HG03196 (cell line): ENCODE measurements around the gene TMEM184B.

ENCODE experiments used
- ATAC-seq: cut with Tn5 transposase; IDR thresholded peaks from one replicate; pipeline ENCODE4 v1.9.1; 2021; ENCODE audit not compliant: unreplicated experiment

The TMEM184B gene

DNA sequence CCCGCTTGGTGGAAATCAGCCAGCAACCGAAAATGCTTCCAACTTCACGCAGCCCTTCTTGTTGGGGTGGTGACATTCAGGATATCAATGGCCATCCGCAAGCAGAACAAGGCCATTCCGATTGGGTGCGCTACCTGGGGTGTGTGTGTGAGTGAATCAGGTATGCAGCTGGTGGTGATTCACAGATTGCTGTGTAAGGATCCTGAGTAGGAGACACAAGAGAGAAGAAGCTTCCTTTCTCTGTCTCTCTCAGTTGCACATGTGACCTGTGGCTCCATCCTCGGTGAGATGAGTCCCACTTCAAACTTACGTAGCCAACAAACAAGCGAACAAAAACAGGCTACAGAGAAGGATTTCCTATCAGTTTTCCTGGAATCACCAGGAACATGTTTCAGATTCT is 9.6 kb upstream of the TMEM184B start:
- ATAC-seq: no peak

DNA sequence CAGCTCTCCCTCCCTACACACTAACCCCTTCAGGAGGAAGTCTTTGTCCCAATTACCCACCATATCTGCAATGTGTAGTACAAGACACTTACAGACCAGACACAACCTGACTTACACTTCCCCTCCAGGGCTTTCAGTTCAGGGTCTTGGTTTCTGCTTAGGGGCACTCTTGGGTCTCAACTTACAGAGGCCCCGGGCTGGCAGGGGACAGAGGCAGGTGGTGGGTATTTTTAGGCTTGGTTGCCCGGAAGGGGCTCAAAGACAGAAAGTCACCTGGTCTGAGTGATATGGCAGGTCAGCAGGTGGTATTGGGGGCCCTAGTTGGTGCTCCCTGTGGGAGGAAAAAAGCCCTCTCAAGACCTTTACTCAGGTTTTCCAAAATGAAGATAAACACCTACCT is 3.4 kb upstream of the TMEM184B start:
- ATAC-seq: no peak

DNA sequence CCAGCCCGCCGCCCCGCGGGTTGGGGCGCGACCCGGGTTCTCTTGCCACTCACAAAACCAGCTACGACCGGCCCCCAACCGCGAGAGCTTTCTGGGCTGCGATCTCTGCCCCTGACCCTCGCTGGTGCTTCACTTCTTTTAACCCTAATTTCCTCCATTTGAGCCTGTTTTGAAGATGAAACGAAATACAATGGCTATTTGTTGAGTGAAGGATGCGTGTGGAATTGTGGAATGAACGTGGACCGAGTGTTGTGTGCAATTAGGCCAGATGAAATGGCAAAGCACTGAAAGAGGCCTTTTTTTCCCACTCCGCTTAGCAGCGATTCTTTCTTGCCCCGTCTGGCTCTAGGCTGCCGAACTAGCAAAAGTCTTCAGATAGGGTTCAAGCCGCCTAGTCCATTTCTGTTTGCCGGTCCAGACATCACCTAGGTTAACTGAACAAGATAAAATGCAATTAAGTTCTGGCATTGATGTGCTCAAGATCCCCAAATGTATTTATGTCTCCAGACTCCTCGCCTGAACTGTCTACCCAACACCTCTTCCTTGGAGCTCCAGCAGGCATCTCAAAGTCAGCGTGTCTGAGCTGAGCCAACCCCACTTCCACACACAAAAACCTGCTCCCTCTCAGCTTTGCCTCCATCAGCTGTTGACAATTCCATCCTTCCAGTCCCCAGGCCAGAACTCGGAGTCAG is 471 bp upstream of the TMEM184B start:
- ATAC-seq: no peak

DNA sequence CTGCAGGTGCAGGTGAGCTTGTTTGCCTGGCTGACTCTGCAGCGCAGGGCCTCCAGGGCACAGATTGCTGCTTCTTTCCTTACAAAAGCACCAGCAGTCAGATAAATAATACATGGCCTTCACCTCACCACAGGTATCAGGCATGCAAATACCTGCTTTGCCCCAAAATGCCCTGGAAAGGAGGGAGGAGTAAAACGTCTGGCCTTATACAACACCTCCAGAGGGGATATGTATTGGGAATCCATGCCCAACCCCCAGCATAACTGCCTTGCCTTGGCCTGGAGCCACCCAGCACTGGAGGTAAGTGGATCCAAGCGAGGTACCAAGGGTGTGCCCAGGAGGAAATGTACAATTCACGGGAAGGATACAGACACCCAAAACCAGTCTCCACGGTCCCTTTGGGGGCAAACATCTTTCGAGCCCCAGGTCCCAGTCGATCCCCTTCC is 860 bp downstream of the TMEM184B start:
- ATAC-seq: no peak

DNA sequence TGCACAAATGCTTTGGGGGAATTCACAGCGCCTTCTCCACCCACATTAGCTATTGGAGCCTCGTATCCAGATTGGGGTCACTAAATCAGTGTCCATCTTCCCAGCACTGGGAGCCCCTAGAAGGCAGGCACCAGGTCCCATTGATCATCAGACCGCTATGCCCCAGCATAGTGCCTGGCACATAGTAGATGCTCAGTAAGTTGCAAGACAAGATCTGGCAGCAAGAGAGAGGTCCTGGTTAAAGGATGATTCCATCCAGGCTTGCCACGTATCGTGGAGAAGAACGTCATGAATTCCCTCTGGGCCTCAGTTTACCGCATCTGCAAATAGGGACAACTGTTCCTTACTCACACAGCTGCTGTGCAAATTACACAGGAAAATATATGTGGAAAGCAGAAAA is 1.7 kb downstream of the TMEM184B start:
- ATAC-seq: no peak

DNA sequence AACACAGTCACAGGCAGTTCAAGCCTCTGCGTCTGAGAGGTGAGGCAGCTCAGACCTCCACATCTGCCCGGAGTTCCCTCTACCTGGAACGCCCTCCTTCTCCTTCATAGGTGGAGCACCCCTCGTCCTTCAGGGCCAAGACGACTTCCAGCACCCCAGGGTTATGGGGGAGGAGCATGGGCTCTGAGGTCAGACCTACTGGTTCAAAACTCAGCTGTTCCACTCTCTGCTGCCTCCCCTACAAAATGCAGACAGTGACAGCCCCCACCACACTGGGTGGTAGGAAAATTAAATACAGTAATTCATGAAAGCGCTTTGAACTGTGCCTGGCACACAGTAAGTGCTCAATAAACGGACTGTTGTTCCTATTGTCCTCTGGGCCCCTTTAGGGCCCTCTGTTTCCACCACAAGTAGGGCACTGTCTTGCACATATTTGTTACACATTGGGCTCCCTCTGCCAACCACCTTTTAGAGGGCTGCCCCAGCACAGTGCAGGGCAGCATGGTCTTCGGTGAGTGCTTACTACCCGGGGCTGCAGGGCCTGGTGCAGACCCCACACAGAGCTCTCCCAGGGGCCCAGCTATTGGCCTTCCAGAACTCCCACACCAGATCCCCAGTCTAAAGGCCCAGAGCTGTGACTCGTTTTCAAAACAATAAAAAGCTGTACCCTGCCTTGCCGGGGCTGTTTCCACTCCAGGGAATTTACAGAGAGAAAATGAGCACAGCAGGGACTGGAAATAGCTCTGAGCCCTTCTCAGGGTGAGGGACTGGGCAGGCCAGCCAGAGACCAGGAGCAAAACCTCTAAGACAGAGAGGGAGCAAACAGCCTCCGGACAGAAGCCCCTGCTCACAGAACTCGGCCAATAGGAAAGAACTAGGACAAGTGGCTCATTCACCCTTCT is 2.5 kb downstream of the TMEM184B start:
- ATAC-seq: no peak

DNA sequence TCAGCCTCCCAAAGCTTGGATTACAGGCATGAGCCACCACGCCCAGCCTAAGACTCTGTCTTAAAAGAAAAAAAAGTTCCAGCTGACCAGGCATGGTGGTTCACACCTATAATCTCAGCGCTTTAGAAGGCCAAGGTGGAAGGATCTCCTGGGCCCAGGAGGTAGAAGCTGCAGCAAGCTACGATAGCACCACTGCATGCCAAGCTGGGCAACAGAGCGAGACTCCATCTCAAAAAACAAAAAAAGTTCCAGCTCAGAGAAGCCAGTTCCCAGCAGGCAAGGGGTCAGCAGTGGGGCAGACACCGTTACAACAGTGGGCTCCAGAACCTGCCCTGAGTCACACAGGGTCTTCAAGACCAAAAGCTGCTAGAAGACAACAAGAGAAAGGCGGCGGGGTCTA is 3.3 kb downstream of the TMEM184B start:
- no peak for ATAC-seq

DNA sequence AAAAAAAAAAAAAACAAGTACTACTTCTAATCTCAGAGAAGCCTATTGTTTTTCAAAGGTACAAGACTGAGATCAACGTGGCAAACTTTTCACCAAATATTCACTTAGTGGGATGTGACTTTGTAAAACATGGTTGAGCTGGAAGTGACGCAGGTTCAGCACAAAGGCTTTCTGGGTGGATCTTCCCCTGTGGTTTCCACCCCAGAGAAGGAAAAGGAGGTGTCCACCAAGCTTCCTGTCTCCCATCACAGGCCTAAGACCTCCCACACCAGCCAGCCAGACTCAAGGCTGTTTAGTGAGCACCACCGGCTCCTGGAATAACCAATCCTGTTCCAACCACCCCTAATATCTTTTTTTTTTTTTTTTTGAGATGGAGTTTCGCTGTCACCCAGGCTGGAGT is 5.7 kb downstream of the TMEM184B start:
- ATAC-seq: no peak

DNA sequence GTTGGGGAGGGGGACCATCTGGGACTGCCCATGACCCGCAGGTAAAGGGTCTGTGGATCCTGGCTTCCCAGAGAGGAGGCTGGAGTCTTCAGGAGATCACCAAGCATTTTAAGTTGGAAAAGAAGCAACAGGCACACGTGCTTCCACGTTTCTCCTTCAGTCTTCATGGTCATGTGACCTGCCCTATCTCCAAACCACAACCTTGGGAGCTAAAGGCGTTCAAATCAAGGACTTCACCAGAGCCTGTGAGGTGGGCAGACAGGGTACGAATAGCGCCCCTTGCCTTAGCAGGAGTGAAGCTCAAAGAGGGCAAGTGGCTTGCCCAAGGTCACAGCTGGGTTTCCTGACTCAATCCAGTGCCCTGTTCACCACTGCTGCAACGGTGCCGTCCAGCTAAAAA is 6.7 kb downstream of the TMEM184B start:
- ATAC-seq: no peak

DNA sequence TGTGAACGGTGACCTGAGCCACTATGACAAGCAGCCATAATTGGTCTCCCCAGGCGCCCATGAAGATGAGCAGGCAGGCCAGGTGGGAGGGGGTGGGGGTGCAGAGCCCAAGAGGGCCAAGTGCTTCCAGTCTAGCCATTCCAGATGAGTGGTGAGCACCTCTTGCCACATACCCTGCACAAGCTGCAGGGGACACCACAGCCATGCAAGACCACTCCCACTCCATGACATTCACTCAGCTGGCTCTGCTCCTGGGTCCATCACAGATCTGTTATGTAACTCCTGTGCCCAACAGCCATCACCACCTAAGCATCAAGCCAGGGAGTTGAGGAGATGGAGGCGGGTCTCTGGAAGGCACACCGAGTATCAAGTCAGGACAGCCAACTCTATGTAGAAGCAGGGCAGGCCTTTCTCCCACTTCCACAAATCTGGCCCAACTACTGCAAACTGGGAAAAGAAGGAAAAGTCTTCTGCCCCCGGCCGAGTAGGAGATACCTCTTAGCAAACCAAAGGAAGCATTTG is 8.4 kb downstream of the TMEM184B start:
- no peak for ATAC-seq

DNA sequence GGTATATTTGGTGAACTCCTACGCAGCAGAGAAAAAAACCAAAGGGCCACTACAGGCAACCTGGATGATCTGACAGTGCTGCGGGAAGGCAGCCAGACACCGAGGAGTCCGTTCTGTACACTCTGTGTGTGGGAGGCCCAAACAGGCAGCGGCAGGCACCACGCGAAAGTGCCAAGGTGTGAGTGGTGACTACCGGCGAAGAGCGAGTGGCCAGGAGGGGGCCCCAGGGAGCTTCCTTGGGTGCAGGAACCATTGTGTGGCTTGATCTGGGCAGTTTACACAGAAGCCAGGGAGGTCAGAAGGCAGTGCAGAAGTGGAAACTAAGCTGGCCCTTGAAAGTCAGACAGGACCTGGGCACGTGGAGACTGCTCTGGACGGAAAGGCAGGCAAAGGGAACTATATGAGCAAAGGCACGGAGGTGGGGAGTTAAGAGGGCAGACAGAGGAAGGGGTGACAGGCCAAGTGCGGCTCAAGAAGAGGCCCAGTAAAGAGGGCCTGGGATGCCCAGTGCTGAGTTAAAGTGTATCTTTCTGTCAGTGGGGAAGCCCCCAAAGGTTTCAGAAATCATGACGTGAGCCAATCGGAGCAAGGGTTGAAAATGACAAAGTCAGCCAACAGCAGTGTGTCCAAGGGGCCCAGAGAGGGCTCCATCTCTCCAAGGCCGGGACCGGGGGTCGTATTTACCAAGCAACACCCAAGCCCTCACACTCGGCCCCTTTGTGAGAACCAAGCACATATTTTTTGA is 10.6 kb downstream of the TMEM184B start:
- no peak for ATAC-seq

DNA sequence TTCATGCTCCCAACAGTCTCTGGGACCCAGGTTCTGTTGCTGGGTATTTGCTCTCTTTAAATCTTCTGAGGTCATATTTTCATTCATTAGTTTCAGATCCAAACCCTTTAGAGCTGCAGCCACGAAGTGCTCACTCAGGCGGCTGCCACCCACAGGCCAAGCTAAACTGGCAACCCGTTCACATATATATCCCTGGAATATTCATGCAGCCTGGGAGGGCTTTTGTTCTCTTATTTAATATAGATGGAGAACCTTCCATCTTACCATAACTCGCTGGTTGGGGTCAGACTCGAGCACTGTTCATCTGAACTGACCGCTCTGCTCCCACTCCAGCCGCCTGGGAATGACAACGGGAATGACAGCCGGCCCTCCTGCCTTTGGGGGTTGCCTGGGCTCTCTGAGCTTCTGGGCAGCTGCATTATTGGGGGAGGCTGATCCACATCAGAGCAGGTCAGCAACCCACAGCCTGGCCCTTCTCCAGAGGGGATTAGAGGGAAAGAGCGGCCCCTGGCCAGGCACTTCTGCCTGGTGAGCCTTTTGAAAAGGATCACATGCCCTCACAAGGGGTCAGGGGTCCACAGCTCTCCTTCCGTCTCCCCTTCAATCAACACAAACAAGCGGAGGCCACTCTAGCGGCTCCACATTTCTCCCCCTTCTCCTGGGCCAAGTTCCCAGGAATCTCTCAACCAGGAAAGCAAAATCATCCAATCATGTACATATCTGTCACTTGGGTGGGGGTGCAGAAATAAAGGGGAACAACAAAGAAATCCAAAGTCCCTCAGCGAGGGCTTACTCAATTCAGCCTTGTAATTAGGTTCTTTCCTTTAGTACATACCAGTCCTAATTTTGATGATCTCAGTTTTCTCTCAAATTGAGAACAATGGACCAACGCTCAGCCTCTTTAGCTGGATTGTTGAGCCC is 11.8 kb downstream of the TMEM184B start:
- ATAC-seq: no peak

DNA sequence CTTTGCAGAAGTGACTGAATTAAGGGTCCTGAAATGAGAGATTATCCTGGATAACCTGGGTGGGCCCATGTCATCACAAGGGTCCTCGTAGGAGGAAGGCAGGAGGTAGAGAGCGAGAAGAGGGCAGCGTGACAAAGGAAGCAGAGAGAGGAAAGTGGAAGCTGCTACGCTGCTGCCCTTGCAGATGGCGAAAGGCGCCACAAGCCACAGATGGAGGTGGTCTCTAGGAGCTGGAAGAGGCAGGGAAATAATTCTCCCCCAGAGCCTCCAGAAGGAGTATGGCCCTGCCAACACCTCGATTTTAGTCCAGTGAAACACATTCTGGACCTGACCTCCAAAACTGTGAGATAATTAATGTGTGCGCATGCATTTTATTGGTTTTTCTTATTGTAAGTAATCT is 13.4 kb downstream of the TMEM184B start:
- no peak for ATAC-seq

DNA sequence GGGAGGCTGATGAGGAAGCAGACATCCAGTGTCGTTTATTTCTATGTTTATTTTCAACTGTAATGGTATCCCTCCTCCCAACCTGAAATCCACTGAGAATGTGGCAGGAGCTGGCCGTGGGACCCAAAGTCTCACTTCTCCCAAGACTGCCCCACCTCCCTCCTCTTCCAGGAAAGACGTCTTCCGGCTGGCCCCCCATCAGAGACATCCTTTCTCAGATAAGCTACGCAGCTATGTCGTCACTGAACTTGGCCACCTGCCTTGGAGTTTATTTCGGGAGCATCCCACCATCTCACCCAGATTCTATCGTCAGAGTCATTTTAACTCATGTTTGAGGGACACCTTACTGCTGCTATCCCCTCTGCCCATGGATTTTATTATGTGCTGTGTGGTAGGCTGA is 13.9 kb downstream of the TMEM184B start:
- no peak for ATAC-seq

DNA sequence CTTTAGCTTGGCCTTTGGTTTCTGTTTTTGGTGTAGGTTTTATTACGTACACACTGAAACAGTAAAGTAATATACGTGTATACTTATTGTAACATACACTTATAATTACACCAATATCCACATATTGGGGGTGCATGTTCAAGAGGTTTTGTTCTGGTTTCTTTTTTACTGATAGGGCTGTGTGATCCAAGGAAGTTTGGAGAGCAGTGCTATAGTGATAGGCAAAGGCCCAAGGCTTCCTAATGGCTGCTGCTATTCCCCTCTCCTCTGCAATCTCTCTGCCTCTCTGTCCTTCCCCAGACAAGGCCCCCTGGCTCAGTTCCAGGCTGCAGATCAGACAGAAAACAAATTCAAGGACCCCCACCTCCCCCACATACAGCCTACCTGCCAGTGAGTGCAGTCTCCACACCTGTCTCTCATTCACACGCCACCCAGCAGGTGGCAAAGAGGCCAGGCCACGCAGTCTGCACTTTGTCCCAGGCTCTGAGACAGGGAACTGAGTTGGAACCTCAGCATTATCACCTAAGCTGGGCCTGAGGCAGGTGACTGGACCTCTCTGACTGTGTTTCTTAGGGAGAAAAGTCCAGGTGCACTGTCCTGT is 15.1 kb downstream of the TMEM184B start:
- ATAC-seq: no peak

DNA sequence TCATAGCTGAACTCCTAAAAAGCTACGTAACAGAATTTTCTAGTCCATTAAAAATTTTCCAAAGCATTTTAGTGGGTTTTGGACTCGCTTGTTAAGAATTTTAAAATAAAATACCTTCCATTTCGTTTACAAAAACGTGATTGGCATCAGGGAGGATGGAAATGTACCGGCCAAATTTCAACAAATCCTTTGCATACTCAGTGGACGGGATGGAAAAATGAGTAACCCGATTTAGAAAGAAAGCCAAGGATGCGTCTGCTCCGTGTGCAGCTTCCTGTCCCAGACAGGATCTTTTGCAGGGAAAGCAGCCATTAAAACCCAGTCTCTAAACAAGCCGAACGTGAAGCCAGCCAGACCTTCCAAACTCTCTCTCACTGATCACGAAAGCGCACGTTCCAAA is 15.6 kb downstream of the TMEM184B start:
- no peak for ATAC-seq

DNA sequence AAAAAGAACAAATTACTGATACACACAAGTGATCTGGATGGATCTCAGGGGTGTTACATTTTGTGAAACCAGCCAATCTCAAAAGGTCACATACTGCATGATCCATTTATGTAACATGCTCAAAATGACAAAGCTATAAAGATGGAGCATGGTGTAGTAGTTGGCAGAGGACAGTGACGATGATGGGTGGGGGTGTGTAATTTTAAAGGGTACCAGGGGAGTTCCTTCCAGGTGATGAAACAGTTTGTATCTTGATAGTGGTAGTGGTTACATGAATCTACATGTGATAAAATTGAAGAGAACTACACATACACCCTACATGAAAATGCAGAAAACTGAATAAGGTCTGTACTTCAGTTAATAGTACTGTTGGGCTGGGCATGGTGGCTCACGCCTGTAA is 17.1 kb downstream of the TMEM184B start:
- no peak for ATAC-seq

DNA sequence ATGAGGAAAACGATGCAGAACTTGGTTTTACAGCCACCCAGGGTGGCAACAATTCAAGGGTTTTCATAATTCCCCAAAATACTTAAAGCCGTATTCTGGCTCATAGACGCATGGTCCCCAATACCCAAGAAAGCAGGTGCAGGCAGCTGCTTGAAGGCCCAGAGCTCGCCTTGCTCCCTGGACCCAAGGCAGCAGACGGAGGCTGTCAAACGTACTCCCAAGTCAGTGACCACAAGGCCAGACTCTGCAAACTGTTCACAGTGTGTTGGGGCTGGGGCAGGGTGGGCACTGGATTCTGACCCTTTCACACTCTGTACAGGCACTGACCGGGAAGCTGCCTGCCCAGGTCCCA is 21.5 kb downstream of the TMEM184B start:
- ATAC-seq: no peak

DNA sequence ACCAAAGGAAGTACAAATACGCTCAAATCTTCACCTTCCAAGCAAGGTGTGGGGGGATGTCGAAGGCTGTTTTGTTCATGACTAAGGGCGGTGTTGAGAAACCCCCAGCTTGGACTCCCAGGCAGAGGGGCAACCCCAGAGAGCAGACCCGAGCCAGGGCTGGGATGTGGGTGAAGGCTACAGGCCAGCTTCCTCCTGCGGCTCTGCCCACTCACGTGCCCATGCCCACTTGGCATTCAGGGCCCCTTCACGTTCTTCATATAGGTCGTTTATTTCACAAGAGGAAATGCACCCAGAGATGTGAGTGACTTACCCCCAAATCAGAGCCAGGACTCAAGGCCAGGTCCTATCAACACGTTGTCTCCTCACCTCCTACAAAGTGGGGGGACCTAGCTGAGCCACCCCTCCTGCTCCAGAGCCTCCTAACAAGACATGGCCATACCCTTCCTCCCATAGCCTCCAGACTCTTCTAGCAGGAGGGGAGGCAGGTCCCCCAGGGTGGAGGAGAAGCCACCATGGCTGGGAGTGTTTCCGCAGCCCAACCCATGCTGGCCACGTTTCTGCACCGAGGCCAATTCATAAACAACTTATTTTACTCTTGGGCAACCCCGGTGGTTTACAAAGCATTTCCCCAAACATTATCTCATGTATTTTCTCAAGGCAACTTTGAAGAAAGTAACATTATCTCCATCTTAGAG is 22.0 kb downstream of the TMEM184B start:
- ATAC-seq: no peak
